ENCODE results near the gene CYP3A5. TPM values are rescaled to one million over a fixed set of nuclear protein-coding genes. Genes with fewer than 3 reads are reported as not detected.

CYP3A5 gene
- total RNA-seq, 1 experiment from 2014 or later: 9.1 TPM

- intact Hi-C loops (cut with micrococcal nuclease; ENCODE audit: unreplicated experiment): no loop called here
- no peak for TF ChIP-seq EZH2 (IDR thresholded peaks at IDR 0.05; ENCODE audit: borderline replicate concordance, low read depth, low read length, poor library complexity, severe bottlenecking)
- TF ChIP-seq, protein P1, sequence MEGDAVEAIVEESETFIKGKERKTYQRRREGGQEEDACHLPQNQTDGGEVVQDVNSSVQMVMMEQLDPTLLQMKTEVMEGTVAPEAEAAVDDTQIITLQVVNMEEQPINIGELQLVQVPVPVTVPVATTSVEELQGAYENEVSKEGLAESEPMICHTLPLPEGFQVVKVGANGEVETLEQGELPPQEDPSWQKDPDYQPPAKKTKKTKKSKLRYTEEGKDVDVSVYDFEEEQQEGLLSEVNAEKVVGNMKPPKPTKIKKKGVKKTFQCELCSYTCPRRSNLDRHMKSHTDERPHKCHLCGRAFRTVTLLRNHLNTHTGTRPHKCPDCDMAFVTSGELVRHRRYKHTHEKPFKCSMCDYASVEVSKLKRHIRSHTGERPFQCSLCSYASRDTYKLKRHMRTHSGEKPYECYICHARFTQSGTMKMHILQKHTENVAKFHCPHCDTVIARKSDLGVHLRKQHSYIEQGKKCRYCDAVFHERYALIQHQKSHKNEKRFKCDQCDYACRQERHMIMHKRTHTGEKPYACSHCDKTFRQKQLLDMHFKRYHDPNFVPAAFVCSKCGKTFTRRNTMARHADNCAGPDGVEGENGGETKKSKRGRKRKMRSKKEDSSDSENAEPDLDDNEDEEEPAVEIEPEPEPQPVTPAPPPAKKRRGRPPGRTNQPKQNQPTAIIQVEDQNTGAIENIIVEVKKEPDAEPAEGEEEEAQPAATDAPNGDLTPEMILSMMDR (conservative IDR thresholded peaks at IDR 0.05; ENCODE audit: low read depth, low read length): no peak
Measured at GRCh38 chr7:99614495-99614894, 65.3 kb downstream of the CYP3A5 start.

DNA sequence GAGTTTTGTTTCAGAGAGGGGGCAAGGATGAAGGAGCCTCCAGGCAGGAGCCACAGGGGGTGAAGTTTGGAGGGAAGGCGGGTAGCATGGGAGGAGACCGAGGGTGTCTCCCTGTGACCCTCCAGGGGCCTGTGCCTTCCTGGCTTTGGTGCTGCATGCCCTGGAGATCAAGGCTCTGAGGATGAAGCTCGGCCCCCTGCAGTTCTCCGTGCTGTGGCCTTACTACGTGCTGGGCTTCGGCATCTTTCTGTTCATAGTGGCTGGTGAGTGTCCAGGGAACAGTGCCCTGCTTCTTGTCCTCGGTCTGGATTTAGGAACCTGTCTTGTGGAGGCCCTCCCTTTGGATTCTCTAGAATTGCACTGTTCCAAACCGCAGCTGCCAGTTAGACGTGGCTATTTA, 72.2 kb downstream of the CYP3A5 start:
- Histone ChIP-seq H3K27ac (ENCODE audit: low read depth, low read length, poor library complexity, severe bottlenecking) (no peak overlapping the region), H3K4me3 (ENCODE audit: low read depth, low read length, poor library complexity, severe bottlenecking) (no peak overlapping the region), H3K27me3 (replicated peaks; ENCODE audit: insufficient read depth, low read depth, low read length, poor library complexity) (no peaks in the 10 kb centered on the region), H3K9me3 (ENCODE audit: low read depth, low read length, poor library complexity, severe bottlenecking) (no peaks in the 10 kb centered on the region), H3K4me1 (ENCODE audit: insufficient read depth, low read length, poor library complexity, severe bottlenecking) (no peaks in the 10 kb centered on the region), H3K36me3 (ENCODE audit: insufficient read depth, low read length, poor library complexity, severe bottlenecking) (no peaks in the 10 kb centered on the region)
- intact Hi-C loops (cut with micrococcal nuclease; ENCODE audit: unreplicated experiment): no loop called here
- BruUV-seq (replicated peaks): no TSS peak
- CTCF ChIA-PET: no interaction called here
- no peak for TF ChIP-seq EZH2 (IDR thresholded peaks at IDR 0.05; ENCODE audit: borderline replicate concordance, low read depth, low read length, poor library complexity, severe bottlenecking)
- TF ChIP-seq, protein P1 (conservative IDR thresholded peaks at IDR 0.05; ENCODE audit: low read depth, low read length): no peak
- DNase-seq (ENCODE audit: low spot score): no peak
- POLR2A ChIA-PET (ENCODE audit: low non-redundant PET): no interaction called here

More at GRCh38 chr7:99614495-99614894, 65.3 kb downstream of the CYP3A5 start:
- H3K9me3 ChIP-seq (ENCODE audit: low read depth, low read length, poor library complexity, severe bottlenecking): no peaks in the 10 kb centered on the region
- H3K4me1 ChIP-seq (ENCODE audit: insufficient read depth, low read length, poor library complexity, severe bottlenecking): peaks cover 5% of the 10 kb centered on the region
- no peak overlapping the region for H3K27ac ChIP-seq (ENCODE audit: low read depth, low read length, poor library complexity, severe bottlenecking)
- no peak for DNase-seq (ENCODE audit: low spot score)
- no peak overlapping the region for H3K4me3 ChIP-seq (ENCODE audit: low read depth, low read length, poor library complexity, severe bottlenecking)
- no TSS peak for BruUV-seq (replicated peaks)
- H3K36me3 ChIP-seq (ENCODE audit: insufficient read depth, low read length, poor library complexity, severe bottlenecking): peaks cover 10% of the 10 kb centered on the region
- no peaks in the 10 kb centered on the region for H3K27me3 ChIP-seq (replicated peaks; ENCODE audit: insufficient read depth, low read depth, low read length, poor library complexity)
- POLR2A ChIA-PET (ENCODE audit: low non-redundant PET): no interaction called here
- CTCF ChIA-PET: no interaction called here

- no peak for TF ChIP-seq EZH2 (IDR thresholded peaks at IDR 0.05; ENCODE audit: borderline replicate concordance, low read depth, low read length, poor library complexity, severe bottlenecking)
- TF ChIP-seq, protein P1 (conservative IDR thresholded peaks at IDR 0.05; ENCODE audit: low read depth, low read length): no peak
Measured at GRCh38 chr7:99606531-99606930, 73.3 kb downstream of the CYP3A5 start.

More at GRCh38 chr7:99606531-99606930, 73.3 kb downstream of the CYP3A5 start:
- Histone ChIP-seq H3K4me1 (ENCODE audit: insufficient read depth, low read length, poor library complexity, severe bottlenecking) (no peaks in the 10 kb centered on the region), H3K9me3 (ENCODE audit: low read depth, low read length, poor library complexity, severe bottlenecking) (no peaks in the 10 kb centered on the region), H3K27ac (ENCODE audit: low read depth, low read length, poor library complexity, severe bottlenecking) (no peak overlapping the region), H3K27me3 (replicated peaks; ENCODE audit: insufficient read depth, low read depth, low read length, poor library complexity) (no peaks in the 10 kb centered on the region), H3K36me3 (ENCODE audit: insufficient read depth, low read length, poor library complexity, severe bottlenecking) (no peaks in the 10 kb centered on the region), H3K4me3 (ENCODE audit: low read depth, low read length, poor library complexity, severe bottlenecking) (no peak overlapping the region)
- BruUV-seq (replicated peaks): no TSS peak
- no peak for DNase-seq (ENCODE audit: low spot score)
- POLR2A ChIA-PET (ENCODE audit: low non-redundant PET): interaction anchor here (0.6 kb wide), 1 partner anchor 177 kb away, joined by 3 read pairs; no protein-coding TSS in a partner anchor
- CTCF ChIA-PET: no interaction called here
- intact Hi-C loops (cut with micrococcal nuclease; ENCODE audit: unreplicated experiment): no loop called here
